GM23338 (cell line): ENCODE data around the gene HIVEP2. TPM values are rescaled to one million over a fixed set of nuclear protein-coding genes. Genes with fewer than 3 reads are reported as not detected.

Source experiments
- ATAC-seq: fragments of 200-7000 bp; cut with Tn5 transposase; 3 replicates; pipeline ENCODE4 v1.9.1; 2020
- DNase-seq: peaks from one replicate; pipeline ENCODE4 v3.0.0-alpha.2; 2015; ENCODE audit warnings: low spot score
- H2AFZ ChIP-seq: fragments of 200-600 bp; sonication (generic); 2 replicates; pipeline ENCODE4 v1.8.0; 2016; ENCODE audit warnings: antibody characterized with exemption, mild to moderate bottlenecking, moderate library complexity
- H3F3A ChIP-seq: fragments of 200-600 bp; sonication (generic); replicated peaks from 2 replicates; pipeline ENCODE4 v1.8.0; 2017; ENCODE audit warnings: antibody characterized with exemption, mixed run types, low read depth
- H3K27ac ChIP-seq: fragments of 200-600 bp; sonication (generic); 2 replicates; pipeline ENCODE4 v1.6.1; 2016; ENCODE audit warnings: low read depth
- H3K27me3 ChIP-seq: fragments of 200-600 bp; sonication (generic); 2 replicates; pipeline ENCODE4 v1.8.0; 2016; ENCODE audit warnings: mild to moderate bottlenecking, mixed run types, moderate library complexity; ENCODE audit not compliant: insufficient read depth
- H3K36me3 ChIP-seq: fragments of 200-600 bp; sonication (generic); 2 replicates; pipeline ENCODE4 v1.8.0; 2016; ENCODE audit warnings: mild to moderate bottlenecking; ENCODE audit not compliant: insufficient read depth
- H3K4me1 ChIP-seq: fragments of 200-600 bp; sonication (generic); 2 replicates; pipeline ENCODE4 v1.8.0; 2016; ENCODE audit warnings: mild to moderate bottlenecking, moderate library complexity; ENCODE audit not compliant: insufficient read depth
- H3K4me2 ChIP-seq: fragments of 200-600 bp; sonication (generic); 2 replicates; pipeline ENCODE4 v1.7.1; 2017; ENCODE audit warnings: mixed run types
- H3K4me3 ChIP-seq: fragments of 200-600 bp; sonication (generic); 2 replicates; pipeline ENCODE4 v1.6.1; 2016; ENCODE audit warnings: mixed run types
- H3K79me2 ChIP-seq: fragments of 200-600 bp; sonication (generic); replicated peaks from 2 replicates; pipeline ENCODE4 v1.8.0; 2017; ENCODE audit warnings: mild to moderate bottlenecking; ENCODE audit not compliant: insufficient read depth
- H3K9me2 ChIP-seq: fragments of 200-600 bp; sonication (generic); 2 replicates; pipeline ENCODE4 v1.8.0; 2017; ENCODE audit not compliant: insufficient read depth
- H4K20me1 ChIP-seq: fragments of 200-600 bp; sonication (generic); replicated peaks from 2 replicates; pipeline ENCODE4 v1.8.0; 2017; ENCODE audit warnings: mild to moderate bottlenecking; ENCODE audit not compliant: insufficient read depth
- H3K27ac Mint-ChIP-seq: 2 replicates; pipeline ENCODE4 v1.8.0; 2020; ENCODE audit warnings: inconsistent platforms, mild to moderate bottlenecking, moderate library complexity, mixed read lengths
- H3K27me3 Mint-ChIP-seq: 3 replicates; pipeline ENCODE4 v1.8.0; 2022; ENCODE audit warnings: low read depth, mild to moderate bottlenecking, moderate library complexity, mixed read lengths, inconsistent platforms; ENCODE audit not compliant: insufficient read depth, poor library complexity
- H3K36me3 Mint-ChIP-seq: 3 replicates; pipeline ENCODE4 v1.8.0; 2021; ENCODE audit warnings: low read depth, mild to moderate bottlenecking, inconsistent platforms, moderate library complexity, mixed read lengths
- H3K4me1 Mint-ChIP-seq: 3 replicates; pipeline ENCODE4 v1.8.0; 2020; ENCODE audit warnings: mild to moderate bottlenecking, inconsistent platforms, mixed read lengths
- H3K4me3 Mint-ChIP-seq: 3 replicates; pipeline ENCODE4 v1.8.0; 2021; ENCODE audit warnings: moderate library complexity, mild to moderate bottlenecking, inconsistent platforms, mixed read lengths
- H3K9me3 Mint-ChIP-seq: 3 replicates; pipeline ENCODE4 v1.8.0; 2020; ENCODE audit warnings: moderate library complexity, mild to moderate bottlenecking, inconsistent platforms, mixed read lengths
- CREB1 ChIP-seq: fragments of 250-450 bp; sonication (Bioruptor Pico); IDR thresholded peaks from 2 replicates; pipeline ENCODE4 v1.5.0; 2020; ENCODE audit warnings: low read depth, mild to moderate bottlenecking, moderate library complexity
- CTCF ChIP-seq, 2 experiments: fragments of 200-600 bp in 1 of 2; sonication (generic) in 1 of 2; conservative IDR thresholded peaks; 2 replicates each; pipeline versions ENCODE4 v1.5.1 to v1.6.1; 2016 to 2017; ENCODE audit warnings: antibody characterized with exemption in 2 of 2, low read depth in 2 of 2, mild to moderate bottlenecking in 2 of 2, moderate library complexity in 1 of 2
- JUNB ChIP-seq: IDR thresholded peaks from one replicate; pipeline ENCODE4 v1.6.1; 2016; ENCODE audit warnings: antibody characterized with exemption; ENCODE audit not compliant: unreplicated experiment
- STAT1 ChIP-seq: IDR thresholded peaks from one replicate; pipeline ENCODE4 v1.6.1; 2016; ENCODE audit warnings: antibody characterized with exemption; ENCODE audit not compliant: unreplicated experiment
- ZNF114 ChIP-seq: fragments of 250-450 bp; sonication (Bioruptor Pico); IDR thresholded peaks from 2 replicates; pipeline ENCODE4 v1.5.0; 2020; ENCODE audit warnings: mild to moderate bottlenecking, moderate library complexity
- ZNF331 ChIP-seq: fragments of 250-450 bp; sonication (Bioruptor Pico); IDR thresholded peaks from 2 replicates; pipeline ENCODE4 v1.5.0; 2020; ENCODE audit warnings: low read depth, mild to moderate bottlenecking, moderate library complexity
- polyA plus RNA-seq: library from polyadenylated mRNA; unstranded; fragments of >200 nt; fragmentation: Nextera tagmentation; extraction: Ambion mirVana; gene quantifications from 2 replicates; pipeline ENCODE4 v1.2.1, GENCODE V29; 2016
- total RNA-seq: library from RNA; depleted of rRNA; stranded (reverse); fragments of >200 nt; shearing (Covaris generic); gene quantifications from 2 replicates; pipeline ENCODE4 v1.2.3, GENCODE V29; 2014
- TF ChIP-seq, protein P1 (sequence below): fragments of 250-450 bp; sonication (Bioruptor Pico); IDR thresholded peaks from 2 replicates; pipeline ENCODE4 v1.5.0; 2020; ENCODE audit warnings: mild to moderate bottlenecking, moderate library complexity

HIVEP2 gene
- total and polyA plus RNA-seq, 2 experiments from 2014 or later: 1.5 to 7.4 TPM

DNA sequence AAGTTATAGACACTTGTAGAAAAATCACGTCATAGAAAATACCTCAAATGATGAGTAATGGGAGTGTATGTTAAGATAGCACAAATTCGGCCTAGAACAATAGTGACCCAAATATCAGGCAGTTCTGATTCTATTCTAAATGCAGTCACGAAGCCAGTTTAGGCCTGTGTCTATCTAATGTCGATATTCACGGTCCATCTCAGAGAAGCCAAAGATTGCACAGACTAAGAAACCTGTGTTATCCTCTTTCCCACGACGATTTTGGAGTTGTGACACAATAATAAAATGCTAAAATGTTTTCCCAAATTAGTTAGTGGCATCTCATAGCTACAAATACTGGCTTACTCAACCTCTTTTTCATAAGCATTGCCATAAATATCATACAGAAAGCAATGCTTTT, 4.0 kb downstream of the HIVEP2 start:
- no peak for TF ChIP-seq ZNF331 (CRISPR knock-in tag)
- no peak for TF ChIP-seq ZNF114 (CRISPR knock-in tag)
- no peak for TF ChIP-seq CREB1 (CRISPR knock-in tag)
- TF ChIP-seq STAT1: no peak
- no peak for TF ChIP-seq JUNB
- TF ChIP-seq, protein P1, sequence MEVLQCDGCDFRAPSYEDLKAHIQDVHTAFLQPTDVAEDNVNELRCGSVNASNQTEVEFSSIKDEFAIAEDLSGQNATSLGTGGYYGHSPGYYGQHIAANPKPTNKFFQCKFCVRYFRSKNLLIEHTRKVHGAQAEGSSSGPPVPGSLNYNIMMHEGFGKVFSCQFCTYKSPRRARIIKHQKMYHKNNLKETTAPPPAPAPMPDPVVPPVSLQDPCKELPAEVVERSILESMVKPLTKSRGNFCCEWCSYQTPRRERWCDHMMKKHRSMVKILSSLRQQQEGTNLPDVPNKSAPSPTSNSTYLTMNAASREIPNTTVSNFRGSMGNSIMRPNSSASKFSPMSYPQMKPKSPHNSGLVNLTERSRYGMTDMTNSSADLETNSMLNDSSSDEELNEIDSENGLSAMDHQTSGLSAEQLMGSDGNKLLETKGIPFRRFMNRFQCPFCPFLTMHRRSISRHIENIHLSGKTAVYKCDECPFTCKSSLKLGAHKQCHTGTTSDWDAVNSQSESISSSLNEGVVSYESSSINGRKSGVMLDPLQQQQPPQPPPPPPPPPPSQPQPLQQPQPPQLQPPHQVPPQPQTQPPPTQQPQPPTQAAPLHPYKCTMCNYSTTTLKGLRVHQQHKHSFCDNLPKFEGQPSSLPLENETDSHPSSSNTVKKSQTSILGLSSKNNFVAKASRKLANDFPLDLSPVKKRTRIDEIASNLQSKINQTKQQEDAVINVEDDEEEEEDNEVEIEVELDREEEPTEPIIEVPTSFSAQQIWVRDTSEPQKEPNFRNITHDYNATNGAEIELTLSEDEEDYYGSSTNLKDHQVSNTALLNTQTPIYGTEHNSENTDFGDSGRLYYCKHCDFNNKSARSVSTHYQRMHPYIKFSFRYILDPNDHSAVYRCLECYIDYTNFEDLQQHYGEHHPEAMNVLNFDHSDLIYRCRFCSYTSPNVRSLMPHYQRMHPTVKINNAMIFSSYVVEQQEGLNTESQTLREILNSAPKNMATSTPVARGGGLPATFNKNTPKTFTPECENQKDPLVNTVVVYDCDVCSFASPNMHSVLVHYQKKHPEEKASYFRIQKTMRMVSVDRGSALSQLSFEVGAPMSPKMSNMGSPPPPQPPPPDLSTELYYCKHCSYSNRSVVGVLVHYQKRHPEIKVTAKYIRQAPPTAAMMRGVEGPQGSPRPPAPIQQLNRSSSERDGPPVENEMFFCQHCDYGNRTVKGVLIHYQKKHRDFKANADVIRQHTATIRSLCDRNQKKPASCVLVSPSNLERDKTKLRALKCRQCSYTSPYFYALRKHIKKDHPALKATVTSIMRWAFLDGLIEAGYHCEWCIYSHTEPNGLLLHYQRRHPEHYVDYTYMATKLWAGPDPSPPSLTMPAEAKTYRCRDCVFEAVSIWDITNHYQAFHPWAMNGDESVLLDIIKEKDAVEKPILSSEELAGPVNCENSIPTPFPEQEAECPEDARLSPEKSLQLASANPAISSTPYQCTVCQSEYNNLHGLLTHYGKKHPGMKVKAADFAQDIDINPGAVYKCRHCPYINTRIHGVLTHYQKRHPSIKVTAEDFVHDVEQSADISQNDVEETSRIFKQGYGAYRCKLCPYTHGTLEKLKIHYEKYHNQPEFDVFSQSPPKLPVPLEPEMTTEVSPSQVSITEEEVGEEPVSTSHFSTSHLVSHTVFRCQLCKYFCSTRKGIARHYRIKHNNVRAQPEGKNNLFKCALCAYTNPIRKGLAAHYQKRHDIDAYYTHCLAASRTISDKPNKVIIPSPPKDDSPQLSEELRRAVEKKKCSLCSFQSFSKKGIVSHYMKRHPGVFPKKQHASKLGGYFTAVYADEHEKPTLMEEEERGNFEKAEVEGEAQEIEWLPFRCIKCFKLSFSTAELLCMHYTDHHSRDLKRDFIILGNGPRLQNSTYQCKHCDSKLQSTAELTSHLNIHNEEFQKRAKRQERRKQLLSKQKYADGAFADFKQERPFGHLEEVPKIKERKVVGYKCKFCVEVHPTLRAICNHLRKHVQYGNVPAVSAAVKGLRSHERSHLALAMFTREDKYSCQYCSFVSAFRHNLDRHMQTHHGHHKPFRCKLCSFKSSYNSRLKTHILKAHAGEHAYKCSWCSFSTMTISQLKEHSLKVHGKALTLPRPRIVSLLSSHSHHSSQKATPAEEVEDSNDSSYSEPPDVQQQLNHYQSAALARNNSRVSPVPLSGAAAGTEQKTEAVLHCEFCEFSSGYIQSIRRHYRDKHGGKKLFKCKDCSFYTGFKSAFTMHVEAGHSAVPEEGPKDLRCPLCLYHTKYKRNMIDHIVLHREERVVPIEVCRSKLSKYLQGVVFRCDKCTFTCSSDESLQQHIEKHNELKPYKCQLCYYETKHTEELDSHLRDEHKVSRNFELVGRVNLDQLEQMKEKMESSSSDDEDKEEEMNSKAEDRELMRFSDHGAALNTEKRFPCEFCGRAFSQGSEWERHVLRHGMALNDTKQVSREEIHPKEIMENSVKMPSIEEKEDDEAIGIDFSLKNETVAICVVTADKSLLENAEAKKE (CRISPR knock-in tag): no peak
- no peak for TF ChIP-seq CTCF (conservative IDR thresholded peaks at IDR 0.05; ENCODE audit: low read depth in 2 of 2)
- Histone ChIP-seq H3F3A (no peaks in the 10 kb centered on the region; the same call in 1 of the 2 replicates), H4K20me1 (peaks cover 11% of the 10 kb centered on the region; the same call in 1 of the 2 replicates), H3K79me2 (peaks cover 77% of the 10 kb centered on the region), H3K4me1 (peaks cover 10% of the 10 kb centered on the region), H3K27ac (no peak overlapping the region), H3K4me2 (no peak overlapping the region), H3K4me3 (no peak overlapping the region), H2AFZ (no peak overlapping the region), H3K36me3 (no peaks in the 10 kb centered on the region), H3K27me3 (peaks cover 14% of the 10 kb centered on the region; the same call in 1 of the 2 replicates), H3K9me2 (no peaks in the 10 kb centered on the region)
- no peak overlapping the region for H3K27ac Mint-ChIP-seq
- H3K9me3 Mint-ChIP-seq: no peaks in the 10 kb centered on the region; the same call in 2 of the 3 replicates
- no peak overlapping the region for H3K4me3 Mint-ChIP-seq
- peaks cover 34% of the 10 kb centered on the region for H3K4me1 Mint-ChIP-seq
- no peak for ATAC-seq
- H3K27me3 Mint-ChIP-seq: peaks cover 11% of the 10 kb centered on the region
- no peaks in the 10 kb centered on the region; the same call in 2 of the 3 replicates for H3K36me3 Mint-ChIP-seq
- no peak for DNase-seq
